Activated T-cell treated with anti-CD3 and anti-CD28 coated beads, Interleukin-2, amount 50 U/mL, for 72 hours (primary cell): Measurements from ENCODE around the gene HPS6. TPM values are rescaled to one million over a fixed set of nuclear protein-coding genes. Genes with fewer than 3 reads are reported as not detected.

Source experiments
- ATAC-seq, 2 donors: fragments of 150-1000 bp; cut with Tn5 transposase; replicated peaks in 1 of 2; 2 replicates each; pipeline ENCODE4 v1.10.0; 2021; ENCODE audit warnings: moderate library complexity in 2 of 2, mild to moderate bottlenecking in 1 of 2
- DNase-seq, 2 donors: peaks; one replicate each; pipeline ENCODE4 v3.0.0; 2021 to 2022; ENCODE audit warnings: mixed read lengths in 1 of 2
- H3K27ac Mint-ChIP-seq: one replicate; pipeline ENCODE4 v1.8.0; 2022; ENCODE audit warnings: mild to moderate bottlenecking, moderate library complexity, mixed read lengths
- H3K27me3 Mint-ChIP-seq: one replicate; pipeline ENCODE4 v1.8.0; 2022; ENCODE audit warnings: low read depth, mixed read lengths
- H3K36me3 Mint-ChIP-seq, 2 donors: one replicate each; pipeline ENCODE4 v1.8.0; 2022; ENCODE audit warnings: mixed read lengths in 2 of 2, mild to moderate bottlenecking in 1 of 2; ENCODE audit not compliant: insufficient read depth in 2 of 2
- H3K4me1 Mint-ChIP-seq: one replicate; pipeline ENCODE4 v1.8.0; 2022; ENCODE audit warnings: low read depth, mixed read lengths
- H3K4me3 Mint-ChIP-seq, 2 donors: one replicate each; pipeline ENCODE4 v1.8.0; 2022; ENCODE audit warnings: mild to moderate bottlenecking in 2 of 2, mixed read lengths in 2 of 2, moderate library complexity in 2 of 2
- H3K9me3 Mint-ChIP-seq, 2 donors: one replicate each; pipeline ENCODE4 v1.8.0; 2022; ENCODE audit warnings: mixed read lengths in 2 of 2
- total RNA-seq, 2 donors: library from RNA; stranded (reverse); gene quantifications; one replicate each; pipeline ENCODE4 v1.2.3, GENCODE V29; 2022

The HPS6 gene
- total RNA-seq, 2 donors from 2014 or later: 11.8 to 14.0 TPM

GRCh38 chr10:102055647-102056419 lies 9.3 kb upstream of the HPS6 start, which contains the start of gene ARMH3:
Gene ARMH3, minus strand, starts transcription at chr10:102056173. Its CDS starts 16,059 bp downstream, at chr10:102040114.
- H3K36me3 Mint-ChIP-seq: no peaks in the 10 kb centered on the region
- peaks cover 45% of the 10 kb centered on the region for H3K4me1 Mint-ChIP-seq
- ATAC-seq: peak; percentile 97
- H3K9me3 Mint-ChIP-seq: no peaks in the 10 kb centered on the region
- peak within 1 kb of the TSS; percentile 98 for H3K4me3 Mint-ChIP-seq
- H3K27me3 Mint-ChIP-seq: no peaks in the 10 kb centered on the region
- peak; percentile 93 to 94 for DNase-seq
- H3K27ac Mint-ChIP-seq: peak within 1 kb of the TSS; percentile 96

GRCh38 chr10:102059987-102060386 lies 5.2 kb upstream of the HPS6 start:
- Mint-ChIP-seq H3K4me1 (peaks cover 20% of the 10 kb centered on the region), H3K9me3 (no peaks in the 10 kb centered on the region), H3K27ac (no peak overlapping the region), H3K27me3 (no peaks in the 10 kb centered on the region), H3K36me3 (no peaks in the 10 kb centered on the region), H3K4me3 (no peak overlapping the region)
- ATAC-seq: no peak
- DNase-seq: no peak

- DNase-seq: no peak
- ATAC-seq: no peak
- H3K9me3 Mint-ChIP-seq: no peaks in the 10 kb centered on the region
Observed at GRCh38 chr10:102064503-102064867, 664 bp upstream of the HPS6 start.

GRCh38 chr10:102065561-102066398 lies 631 bp downstream of the HPS6 start:
- H3K27me3 Mint-ChIP-seq: no peaks in the 10 kb centered on the region
- peak overlapping the region; percentile 92 to 94 for H3K4me3 Mint-ChIP-seq
- no peaks in the 10 kb centered on the region for H3K36me3 Mint-ChIP-seq
- DNase-seq (peak; percentile 24 to 42), ATAC-seq (peak; percentile 15 to 22)
- H3K4me1 Mint-ChIP-seq: peaks cover 32% of the 10 kb centered on the region
- H3K27ac Mint-ChIP-seq: no peak overlapping the region
- H3K9me3 Mint-ChIP-seq: no peaks in the 10 kb centered on the region

More at GRCh38 chr10:102064503-102064867, 664 bp upstream of the HPS6 start:
- Mint-ChIP-seq H3K27me3 (no peaks in the 10 kb centered on the region), H3K4me1 (peaks cover 32% of the 10 kb centered on the region), H3K36me3 (no peaks in the 10 kb centered on the region), H3K27ac (peak overlapping the region; percentile 97), H3K4me3 (peak overlapping the region; percentile 92 to 94)

GRCh38 chr10:102066399-102067088 lies 1.4 kb downstream of the HPS6 start:
- peak overlapping the region; percentile 92 to 94 for H3K4me3 Mint-ChIP-seq
- DNase-seq (no peak), ATAC-seq (no peak)
- no peaks in the 10 kb centered on the region for H3K27me3 Mint-ChIP-seq
- H3K9me3 Mint-ChIP-seq: no peaks in the 10 kb centered on the region
- peaks cover 32% of the 10 kb centered on the region for H3K4me1 Mint-ChIP-seq
- no peaks in the 10 kb centered on the region for H3K36me3 Mint-ChIP-seq
- no peak overlapping the region for H3K27ac Mint-ChIP-seq

- Mint-ChIP-seq H3K27ac (no peak overlapping the region), H3K27me3 (no peaks in the 10 kb centered on the region), H3K9me3 (no peaks in the 10 kb centered on the region), H3K4me3 (peak overlapping the region; percentile 67 to 94), H3K36me3 (no peaks in the 10 kb centered on the region), H3K4me1 (peaks cover 32% of the 10 kb centered on the region)
- DNase-seq: no peak
- no peak for ATAC-seq
Observed at GRCh38 chr10:102067091-102067916, 2.2 kb downstream of the HPS6 start.

- H3K4me3 Mint-ChIP-seq: no peak overlapping the region
- peaks cover 32% of the 10 kb centered on the region for H3K4me1 Mint-ChIP-seq
- no peak for ATAC-seq
- H3K27me3 Mint-ChIP-seq: no peaks in the 10 kb centered on the region
- H3K9me3 Mint-ChIP-seq: no peaks in the 10 kb centered on the region
- peak overlapping the region; percentile 30 for H3K27ac Mint-ChIP-seq
- DNase-seq: no peak
- H3K36me3 Mint-ChIP-seq: no peaks in the 10 kb centered on the region
Observed at GRCh38 chr10:102068216-102068615, 3.1 kb downstream of the HPS6 start.

- no peaks in the 10 kb centered on the region for H3K9me3 Mint-ChIP-seq
- no peak overlapping the region for H3K27ac Mint-ChIP-seq
- no peak for ATAC-seq
Observed at GRCh38 chr10:102069071-102069470, 3.9 kb downstream of the HPS6 start.

GRCh38 chr10:102072673-102073527 lies 7.8 kb downstream of the HPS6 start:
- Mint-ChIP-seq H3K36me3 (no peaks in the 10 kb centered on the region), H3K4me1 (peaks cover 3% of the 10 kb centered on the region), H3K27ac (no peak overlapping the region), H3K27me3 (no peaks in the 10 kb centered on the region), H3K9me3 (no peaks in the 10 kb centered on the region), H3K4me3 (no peak overlapping the region)
- peak; percentile 85 to 88 for ATAC-seq
- peak; percentile 82 for DNase-seq

More at GRCh38 chr10:102069071-102069470, 3.9 kb downstream of the HPS6 start:
- Mint-ChIP-seq H3K27me3 (no peaks in the 10 kb centered on the region), H3K36me3 (no peaks in the 10 kb centered on the region), H3K4me3 (no peak overlapping the region), H3K4me1 (peaks cover 29% of the 10 kb centered on the region)
- DNase-seq: no peak

- H3K4me1 Mint-ChIP-seq: no peaks in the 10 kb centered on the region
- no peak overlapping the region for H3K27ac Mint-ChIP-seq
- H3K9me3 Mint-ChIP-seq: no peaks in the 10 kb centered on the region
- ATAC-seq (no peak), DNase-seq (no peak)
- no peaks in the 10 kb centered on the region for H3K36me3 Mint-ChIP-seq
- H3K4me3 Mint-ChIP-seq: no peak overlapping the region
- H3K27me3 Mint-ChIP-seq: no peaks in the 10 kb centered on the region
Observed at GRCh38 chr10:102083541-102083940, 18.4 kb downstream of the HPS6 start.

GRCh38 chr10:102085336-102085735 lies 20.2 kb downstream of the HPS6 start:
- ATAC-seq: no peak
- no peak overlapping the region for H3K27ac Mint-ChIP-seq
- H3K4me3 Mint-ChIP-seq: no peak overlapping the region
- no peak for DNase-seq
- H3K27me3 Mint-ChIP-seq: no peaks in the 10 kb centered on the region
- no peaks in the 10 kb centered on the region for H3K36me3 Mint-ChIP-seq
- H3K9me3 Mint-ChIP-seq: no peaks in the 10 kb centered on the region
- H3K4me1 Mint-ChIP-seq: no peaks in the 10 kb centered on the region

GRCh38 chr10:102086196-102086595 lies 21.0 kb downstream of the HPS6 start:
- Mint-ChIP-seq H3K27me3 (no peaks in the 10 kb centered on the region), H3K9me3 (no peaks in the 10 kb centered on the region), H3K36me3 (no peaks in the 10 kb centered on the region), H3K27ac (no peak overlapping the region), H3K4me3 (no peak overlapping the region), H3K4me1 (no peaks in the 10 kb centered on the region)
- ATAC-seq (no peak), DNase-seq (no peak)
